Lower leg skin (tissue), 3 donors: Measurements from ENCODE around the gene KIF4B.

Experiments used
- CTCF ChIP-seq, 3 donors: fragments of 450-650 bp; IDR thresholded peaks; one replicate each; pipeline ENCODE4 v1.5.1; 2016; ENCODE audit warnings: antibody characterized with exemption in 3 of 3, mild to moderate bottlenecking in 3 of 3, moderate library complexity in 2 of 3
- POLR2A ChIP-seq, 2 donors: fragments of 450-650 bp; IDR thresholded peaks; one replicate each; pipeline ENCODE4 v1.6.1; 2016 to 2017; ENCODE audit warnings: antibody characterized with exemption in 2 of 2, mild to moderate bottlenecking in 1 of 2, moderate library complexity in 1 of 2

GRCh38 chr5:154966874-154967273, 46.7 kb upstream of the KIF4B start:
- TF ChIP-seq POLR2A (IDR thresholded peaks at IDR 0.05): no peak
- TF ChIP-seq CTCF (IDR thresholded peaks at IDR 0.05): no peak
